Neural cell (in vitro differentiated cells): Measurements from ENCODE around the gene RAB15. TPM values are rescaled to one million over a fixed set of nuclear protein-coding genes. Genes with fewer than 3 reads are reported as not detected.

Source experiments
- H2AFZ ChIP-seq: fragments of 200-600, 300-800 bp; sonication (generic), shearing (Covaris generic); 2 replicates; pipeline ENCODE4 v1.6.0; 2014; ENCODE audit warnings: low read depth, mild to moderate bottlenecking, antibody characterized with exemption, low read length, moderate library complexity
- H3F3A ChIP-seq: fragments of 200-600 bp; shearing (Covaris generic); 2 replicates; pipeline ENCODE4 v1.6.1; 2016; ENCODE audit warnings: mild to moderate bottlenecking, moderate library complexity, mixed read lengths, antibody characterized with exemption, low read length; ENCODE audit not compliant: insufficient read depth, poor library complexity, severe bottlenecking
- H3K27ac ChIP-seq: fragments of 200-600, 300-800 bp; sonication (generic), shearing (Covaris generic); 2 replicates; pipeline ENCODE4 v1.5.1; 2014; ENCODE audit warnings: mild to moderate bottlenecking, low read length, moderate library complexity
- H3K27me3 ChIP-seq: fragments of 300-800, 200-600 bp; sonication (generic), shearing (Covaris generic); 2 replicates; pipeline ENCODE4 v1.6.0; 2014; ENCODE audit warnings: mild to moderate bottlenecking, low read depth, low read length, moderate library complexity; ENCODE audit not compliant: insufficient read depth
- H3K36me3 ChIP-seq: fragments of 300-800, 200-600 bp; sonication (generic), shearing (Covaris generic); 2 replicates; pipeline ENCODE4 v1.5.1; 2014; ENCODE audit warnings: mild to moderate bottlenecking, antibody characterized with exemption, low read length, moderate library complexity; ENCODE audit not compliant: insufficient read depth
- H3K4me2 ChIP-seq: fragments of 300-800, 200-600 bp; sonication (generic), shearing (Covaris generic); 2 replicates; pipeline ENCODE4 v1.6.0; 2014; ENCODE audit warnings: mild to moderate bottlenecking, low read length
- H3K4me3 ChIP-seq: fragments of 300-800, 200-600 bp; sonication (generic), shearing (Covaris generic); 2 replicates; pipeline ENCODE4 v1.5.1; 2014; ENCODE audit warnings: mild to moderate bottlenecking, low read length, moderate library complexity
- H3K79me2 ChIP-seq: fragments of 200-600 bp; shearing (Covaris generic); replicated peaks from 2 replicates; pipeline ENCODE4 v1.6.0; 2014; ENCODE audit warnings: mild to moderate bottlenecking, low read length, moderate library complexity; ENCODE audit not compliant: insufficient read depth
- H3K9ac ChIP-seq: fragments of 300-800, 200-600 bp; sonication (generic), shearing (Covaris generic); 2 replicates; pipeline ENCODE4 v1.6.1; 2016; ENCODE audit warnings: mild to moderate bottlenecking, low read length, mixed read lengths
- H3K9me2 ChIP-seq: fragments of 200-600 bp; shearing (Covaris generic); 2 replicates; pipeline ENCODE4 v1.6.1; 2016; ENCODE audit warnings: mild to moderate bottlenecking, low read length, mixed read lengths; ENCODE audit not compliant: insufficient read depth
- H3K9me3 ChIP-seq: fragments of 200-600, 300-800 bp; sonication (generic), shearing (Covaris generic); 2 replicates; pipeline ENCODE4 v1.6.1; 2016; ENCODE audit warnings: mild to moderate bottlenecking, mixed run types, low read length, moderate library complexity, mixed read lengths
- H4K20me1 ChIP-seq: fragments of 200-600 bp; shearing (Covaris generic); 2 replicates; pipeline ENCODE4 v1.6.1; 2016; ENCODE audit warnings: mild to moderate bottlenecking, mixed run types; ENCODE audit not compliant: insufficient read depth
- CTCF ChIP-seq: fragments of 450-650 bp; IDR thresholded peaks from 2 replicates; pipeline ENCODE4 v1.5.1; 2014; ENCODE audit warnings: antibody characterized with exemption, mild to moderate bottlenecking, moderate library complexity; ENCODE audit not compliant: poor library complexity, severe bottlenecking
- EP300 ChIP-seq: fragments of 450-650 bp; conservative IDR thresholded peaks from 2 replicates; pipeline ENCODE4 v1.6.1; 2014; ENCODE audit warnings: antibody characterized with exemption, mild to moderate bottlenecking, moderate library complexity; ENCODE audit not compliant: poor library complexity, severe bottlenecking
- MXI1 ChIP-seq: fragments of 450-650 bp; conservative IDR thresholded peaks from 2 replicates; pipeline ENCODE4 v1.6.1; 2014; ENCODE audit warnings: antibody characterized with exemption, mild to moderate bottlenecking; ENCODE audit not compliant: poor library complexity, severe bottlenecking
- POLR2AphosphoS5 ChIP-seq: IDR thresholded peaks from 2 replicates; pipeline ENCODE4 v1.6.1; 2012
- RAD21 ChIP-seq: fragments of 450-650 bp; conservative IDR thresholded peaks from 2 replicates; pipeline ENCODE4 v1.6.1; 2014; ENCODE audit warnings: antibody characterized with exemption, mild to moderate bottlenecking, moderate library complexity
- REST ChIP-seq: IDR thresholded peaks from 2 replicates; pipeline ENCODE4 v1.6.1; 2012; ENCODE audit warnings: borderline replicate concordance
- SMC3 ChIP-seq: fragments of 450-650 bp; conservative IDR thresholded peaks from 2 replicates; pipeline ENCODE4 v1.6.1; 2014; ENCODE audit warnings: antibody characterized with exemption, mild to moderate bottlenecking, moderate library complexity; ENCODE audit not compliant: poor library complexity
- TAF1 ChIP-seq: IDR thresholded peaks from 2 replicates; pipeline ENCODE4 v1.6.1; 2012; ENCODE audit warnings: low read depth
- polyA plus RNA-seq: library from polyadenylated mRNA; depleted of rRNA; stranded (reverse); fragments of >200 nt; gene quantifications from 2 replicates; pipeline ENCODE4 v1.2.3, GENCODE V29; 2014

RAB15 gene
- polyA plus RNA-seq, 1 donor from 2014 or later: 42.0 TPM

GRCh38 chr14:64944861-64945260, 27.3 kb downstream of the RAB15 start:
- Histone ChIP-seq H3K9ac (no peak overlapping the region), H3K9me2 (no peaks in the 10 kb centered on the region), H3K36me3 (no peaks in the 10 kb centered on the region), H3K4me2 (no peak overlapping the region), H4K20me1 (no peaks in the 10 kb centered on the region), H3K9me3 (no peaks in the 10 kb centered on the region), H3K27ac (no peak overlapping the region), H2AFZ (no peak overlapping the region), H3F3A (no peaks in the 10 kb centered on the region), H3K79me2 (no peaks in the 10 kb centered on the region), H3K27me3 (no peaks in the 10 kb centered on the region), H3K4me3 (no peak overlapping the region)
- no peak for TF ChIP-seq RAD21
- no peak for TF ChIP-seq CTCF
- TF ChIP-seq EP300: no peak

- H3K4me3 ChIP-seq: no peak overlapping the region
- no peak overlapping the region for H3K4me2 ChIP-seq
- no peaks in the 10 kb centered on the region for H3K9me2 ChIP-seq
- no peak overlapping the region for H3K27ac ChIP-seq
- H3K36me3 ChIP-seq: no peaks in the 10 kb centered on the region
- no peak for TF ChIP-seq RAD21
- TF ChIP-seq TAF1: no peak
- TF ChIP-seq CTCF: no peak
- no peak for TF ChIP-seq REST
- TF ChIP-seq POLR2AphosphoS5: no peak
- no peak overlapping the region for H2AFZ ChIP-seq
- no peaks in the 10 kb centered on the region for H3K27me3 ChIP-seq
- no peaks in the 10 kb centered on the region for H3F3A ChIP-seq
- no peaks in the 10 kb centered on the region for H3K79me2 ChIP-seq
- no peaks in the 10 kb centered on the region for H4K20me1 ChIP-seq
- H3K9me3 ChIP-seq: no peaks in the 10 kb centered on the region
- H3K9ac ChIP-seq: no peak overlapping the region
Measured at GRCh38 chr14:64944041-64944440, 28.1 kb downstream of the RAB15 start.

GRCh38 chr14:64943556-64943955, 28.6 kb downstream of the RAB15 start:
- Histone ChIP-seq H3K9ac (no peak overlapping the region), H3K36me3 (no peaks in the 10 kb centered on the region), H3K4me2 (no peak overlapping the region), H2AFZ (no peak overlapping the region), H3K27me3 (no peaks in the 10 kb centered on the region), H4K20me1 (no peaks in the 10 kb centered on the region), H3K4me3 (no peak overlapping the region), H3F3A (no peaks in the 10 kb centered on the region), H3K27ac (no peak overlapping the region), H3K9me3 (no peaks in the 10 kb centered on the region), H3K9me2 (no peaks in the 10 kb centered on the region), H3K79me2 (no peaks in the 10 kb centered on the region)
- TF ChIP-seq EP300: no peak
- TF ChIP-seq CTCF: no peak
- TF ChIP-seq RAD21: no peak
- no peak for TF ChIP-seq TAF1
- no peak for TF ChIP-seq POLR2AphosphoS5
- no peak for TF ChIP-seq REST
- no peak for TF ChIP-seq SMC3
- no peak for TF ChIP-seq MXI1
